ES-I3 (cell line): ENCODE measurements around the gene THSD7B.

Experiments used
- H3K36me3 ChIP-seq: 2 replicates; pipeline ENCODE4 v1.6.1; 2013; ENCODE audit warnings: mild to moderate bottlenecking, low read length, control low read depth, moderate library complexity; ENCODE audit not compliant: insufficient read depth
- H3K4me1 ChIP-seq: 2 replicates; pipeline ENCODE4 v1.6.1; 2013; ENCODE audit warnings: mild to moderate bottlenecking, control low read depth, low read length; ENCODE audit not compliant: insufficient read depth
- H3K9ac ChIP-seq: 2 replicates; pipeline ENCODE4 v1.6.1; 2013; ENCODE audit warnings: low read depth, mild to moderate bottlenecking, low read length, moderate library complexity
- H3K9me3 ChIP-seq: 2 replicates; pipeline ENCODE4 v1.6.1; 2013; ENCODE audit warnings: mild to moderate bottlenecking, low read length, moderate library complexity; ENCODE audit not compliant: control insufficient read depth, insufficient read depth

Gene THSD7B

DNA sequence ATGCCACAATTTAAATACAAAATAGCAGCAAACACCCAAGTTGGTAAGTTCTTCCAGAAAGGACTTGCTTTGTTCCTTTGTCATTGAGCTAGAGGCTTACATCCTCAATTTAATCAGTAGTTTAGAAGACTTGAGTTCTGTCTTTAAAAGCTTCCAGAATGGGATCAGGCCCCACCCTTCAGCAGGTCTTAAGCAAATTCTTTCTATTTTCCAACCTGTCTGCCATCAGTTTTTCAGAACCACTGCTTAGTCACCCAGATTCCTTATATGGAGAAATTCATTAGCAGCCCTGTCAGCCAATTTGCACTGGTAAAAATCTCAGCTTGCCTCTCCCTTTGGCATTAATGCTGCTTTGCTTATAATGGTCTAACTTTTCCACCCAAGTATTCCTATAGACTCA lies 935.3 kb downstream of the THSD7B start:
- H3K36me3 ChIP-seq, result no peaks in the 10 kb centered on the region
- no peak overlapping the region for H3K9ac ChIP-seq
- H3K4me1 ChIP-seq, result no peaks in the 10 kb centered on the region
- H3K9me3 ChIP-seq, result no peaks in the 10 kb centered on the region; the same call in 1 of the 2 replicates

DNA sequence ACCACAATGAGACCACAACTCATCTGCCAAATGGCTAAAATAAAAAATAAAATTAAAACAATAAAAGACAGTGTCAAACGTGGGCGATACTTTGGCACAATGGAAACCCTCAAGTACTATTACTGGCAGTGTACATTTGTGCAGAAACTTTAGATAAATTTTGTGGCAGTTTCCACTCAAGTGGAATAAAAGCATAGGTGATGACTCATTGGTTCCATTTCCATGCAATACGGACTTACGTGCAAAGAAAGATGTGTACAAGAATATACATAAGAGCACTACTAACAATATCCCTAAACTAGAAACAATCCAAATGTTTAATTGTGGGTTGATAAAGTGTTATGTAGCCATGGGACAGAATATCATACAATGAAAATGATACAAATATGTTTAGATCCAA lies 940.0 kb downstream of the THSD7B start:
- Histone ChIP-seq H3K9me3 (no peaks in the 10 kb centered on the region; the same call in 1 of the 2 replicates), H3K36me3 (no peaks in the 10 kb centered on the region), H3K4me1 (no peaks in the 10 kb centered on the region), H3K9ac (no peak overlapping the region)

GRCh38 chr2:137706786-137707613 lies 941.7 kb downstream of the THSD7B start:
- Histone ChIP-seq H3K9me3 (no peaks in the 10 kb centered on the region), H3K9ac (no peak overlapping the region), H3K4me1 (no peaks in the 10 kb centered on the region), H3K36me3 (no peaks in the 10 kb centered on the region)

DNA sequence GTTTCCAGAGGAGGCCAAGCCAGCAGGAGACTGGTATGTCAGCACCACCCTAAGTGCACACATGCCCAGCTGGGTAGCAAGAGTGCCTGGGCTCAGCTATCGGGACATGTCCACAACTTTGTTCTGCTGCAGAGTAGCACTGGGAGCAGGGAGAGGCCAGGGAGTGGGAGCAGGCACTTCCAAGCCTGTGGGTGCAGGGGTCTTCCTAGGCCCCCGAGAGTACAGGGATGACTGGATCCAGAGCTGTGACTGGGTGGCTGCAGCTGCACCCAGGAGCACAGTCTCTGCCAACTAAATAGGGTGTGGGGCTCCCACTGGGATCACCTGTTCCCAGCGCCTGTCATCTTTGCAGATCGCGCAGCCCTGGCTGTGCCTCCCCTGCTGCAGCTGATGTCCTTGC lies 943.0 kb downstream of the THSD7B start:
- no peaks in the 10 kb centered on the region for H3K36me3 ChIP-seq
- H3K4me1 ChIP-seq, result no peaks in the 10 kb centered on the region
- H3K9ac ChIP-seq, result no peak overlapping the region
- no peaks in the 10 kb centered on the region for H3K9me3 ChIP-seq

- H3K4me1 ChIP-seq, result no peaks in the 10 kb centered on the region
- H3K9me3 ChIP-seq, result no peaks in the 10 kb centered on the region; the same call in 1 of the 2 replicates
- no peaks in the 10 kb centered on the region for H3K36me3 ChIP-seq
- H3K9ac ChIP-seq, result no peak overlapping the region
Measured at GRCh38 chr2:137715731-137716191, 950.4 kb downstream of the THSD7B start.

DNA sequence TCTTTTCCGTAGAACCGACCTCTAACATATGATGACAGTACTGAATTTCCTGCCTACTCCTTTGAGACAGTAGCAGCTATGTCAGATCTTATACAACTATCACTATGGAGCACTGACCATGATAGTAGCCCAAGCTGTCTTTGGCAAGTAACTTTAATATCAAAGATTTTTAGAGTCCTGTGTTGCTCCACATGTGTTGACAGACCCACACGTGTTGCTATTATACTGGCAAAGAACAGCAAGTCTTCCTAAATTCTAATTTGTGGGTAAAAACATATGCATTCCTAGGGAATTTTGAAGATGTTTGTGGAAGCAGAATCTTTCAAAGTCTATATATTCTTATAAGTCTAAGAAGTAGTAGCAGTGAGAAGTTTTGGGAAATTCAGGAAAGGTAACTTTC lies 953.4 kb downstream of the THSD7B start:
- Histone ChIP-seq H3K36me3 (no peaks in the 10 kb centered on the region), H3K4me1 (no peaks in the 10 kb centered on the region), H3K9ac (no peak overlapping the region), H3K9me3 (no peaks in the 10 kb centered on the region; the same call in 1 of the 2 replicates)

DNA sequence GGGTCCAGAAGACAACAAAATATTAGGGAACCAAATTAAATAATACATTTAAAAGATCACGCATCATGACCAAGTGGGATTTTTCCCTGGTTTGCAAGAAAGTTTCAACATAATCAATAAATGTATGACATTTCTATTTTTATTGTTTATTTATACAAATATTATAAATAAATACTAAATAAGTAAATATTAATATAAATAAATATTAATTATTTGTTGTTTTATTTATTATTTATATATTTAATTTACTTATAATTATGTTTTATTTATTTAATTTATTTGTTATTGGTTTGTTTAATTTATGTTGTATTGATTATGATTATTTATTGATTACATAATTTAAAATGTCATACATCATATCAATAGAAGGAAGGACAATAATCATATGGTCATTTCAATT lies 956.4 kb downstream of the THSD7B start:
- H3K4me1 ChIP-seq, result 0 out of 2 replicates have a peak, but pooled peaks cover 4% of the 10 kb centered on the region
- no peaks in the 10 kb centered on the region for H3K9me3 ChIP-seq
- no peak overlapping the region for H3K9ac ChIP-seq
- no peaks in the 10 kb centered on the region for H3K36me3 ChIP-seq

- Histone ChIP-seq H3K4me1 (peaks cover 4% of the 10 kb centered on the region; the same call in 1 of the 2 replicates), H3K9ac (no peak overlapping the region), H3K9me3 (no peaks in the 10 kb centered on the region), H3K36me3 (no peaks in the 10 kb centered on the region)
Measured at GRCh38 chr2:137724912-137725311, 959.6 kb downstream of the THSD7B start.
